KMS-11 (cell line): ENCODE data around the gene SDHA.

Experiments used
- H2AFZ ChIP-seq: fragments of 200-600 bp; sonication (generic); 2 replicates; pipeline ENCODE4 v1.6.1; 2016; ENCODE audit warnings: antibody characterized with exemption, mixed run types, low read depth
- H3K27ac ChIP-seq: fragments of 200-600 bp; sonication (generic); 2 replicates; pipeline ENCODE4 v1.6.1; 2016; ENCODE audit warnings: mild to moderate bottlenecking, mixed run types
- H3K27me3 ChIP-seq: fragments of 200-600 bp; sonication (generic); 2 replicates; pipeline ENCODE4 v1.6.1; 2017; ENCODE audit warnings: mild to moderate bottlenecking, low read depth, mixed run types, moderate library complexity; ENCODE audit not compliant: insufficient read depth
- H3K36me3 ChIP-seq: fragments of 200-600 bp; sonication (generic); 2 replicates; pipeline ENCODE4 v1.6.1; 2017; ENCODE audit warnings: mild to moderate bottlenecking, mixed run types; ENCODE audit not compliant: insufficient read depth
- H3K4me1 ChIP-seq: fragments of 200-600 bp; sonication (generic); 2 replicates; pipeline ENCODE4 v1.6.1; 2016; ENCODE audit warnings: mild to moderate bottlenecking, low read depth, mixed run types; ENCODE audit not compliant: poor library complexity, severe bottlenecking
- H3K4me2 ChIP-seq: fragments of 200-600 bp; sonication (generic); 2 replicates; pipeline ENCODE4 v1.7.0; 2016; ENCODE audit warnings: mild to moderate bottlenecking, mixed run types
- H3K4me3 ChIP-seq: fragments of 200-600 bp; sonication (generic); IDR thresholded peaks from 2 replicates; pipeline ENCODE4 v1.6.1; 2017; ENCODE audit warnings: low read depth, low read length, mixed read lengths; ENCODE audit not compliant: insufficient read depth
- H3K79me2 ChIP-seq: fragments of 200-600 bp; sonication (generic); 2 replicates; pipeline ENCODE4 v1.6.1; 2016; ENCODE audit warnings: low read depth, mixed run types; ENCODE audit not compliant: insufficient read depth
- H3K9ac ChIP-seq: fragments of 200-600 bp; sonication (generic); 2 replicates; pipeline ENCODE4 v1.6.1; 2016; ENCODE audit warnings: mild to moderate bottlenecking, mixed run types
- H4K20me1 ChIP-seq: fragments of 200-600 bp; sonication (generic); 2 replicates; pipeline ENCODE4 v1.6.1; 2016; ENCODE audit warnings: mild to moderate bottlenecking, mixed run types; ENCODE audit not compliant: insufficient read depth
- CTCF ChIP-seq: fragments of 200-600 bp; sonication (generic); conservative IDR thresholded peaks from 2 replicates; pipeline ENCODE4 v1.6.1; 2017; ENCODE audit warnings: low read depth, mild to moderate bottlenecking, antibody characterized with exemption, low read length, moderate library complexity, mixed read lengths

SDHA gene

GRCh38 chr5:171801-172331 is 46.3 kb upstream of the SDHA start:
- Histone ChIP-seq H3K36me3 (no peaks in the 10 kb centered on the region), H3K27ac (no peak overlapping the region), H4K20me1 (no peaks in the 10 kb centered on the region), H3K27me3 (no peaks in the 10 kb centered on the region), H3K4me2 (no peak overlapping the region), H3K9ac (no peak overlapping the region), H3K79me2 (no peaks in the 10 kb centered on the region), H3K4me3 (no peak overlapping the region), H3K4me1 (no peaks in the 10 kb centered on the region), H2AFZ (no peak overlapping the region)
- TF ChIP-seq CTCF, result no peak

GRCh38 chr5:172421-172820 is 45.7 kb upstream of the SDHA start:
- no peak overlapping the region for H3K9ac ChIP-seq
- no peak for TF ChIP-seq CTCF

GRCh38 chr5:172841-173251 is 45.3 kb upstream of the SDHA start:
- Histone ChIP-seq H3K27ac (no peak overlapping the region), H3K4me1 (no peaks in the 10 kb centered on the region), H3K36me3 (no peaks in the 10 kb centered on the region), H2AFZ (no peak overlapping the region), H3K4me3 (no peak overlapping the region), H3K9ac (no peak overlapping the region), H3K4me2 (no peak overlapping the region), H3K79me2 (no peaks in the 10 kb centered on the region), H4K20me1 (no peaks in the 10 kb centered on the region), H3K27me3 (no peaks in the 10 kb centered on the region)
- TF ChIP-seq CTCF, result no peak

More at GRCh38 chr5:172421-172820, 45.7 kb upstream of the SDHA start:
- no peaks in the 10 kb centered on the region for H3K4me1 ChIP-seq
- H3K4me2 ChIP-seq, result no peak overlapping the region
- no peak overlapping the region for H3K4me3 ChIP-seq
- no peaks in the 10 kb centered on the region for H3K27me3 ChIP-seq
- no peaks in the 10 kb centered on the region for H4K20me1 ChIP-seq
- no peak overlapping the region for H3K27ac ChIP-seq
- H3K36me3 ChIP-seq, result no peaks in the 10 kb centered on the region
- H3K79me2 ChIP-seq, result no peaks in the 10 kb centered on the region
- H2AFZ ChIP-seq, result no peak overlapping the region

GRCh38 chr5:173392-174290 is 44.5 kb upstream of the SDHA start:
- H3K4me2 ChIP-seq, result no peak overlapping the region
- H3K9ac ChIP-seq, result no peak overlapping the region
- H2AFZ ChIP-seq, result no peak overlapping the region
- H3K36me3 ChIP-seq, result no peaks in the 10 kb centered on the region
- no peaks in the 10 kb centered on the region for H4K20me1 ChIP-seq
- H3K27ac ChIP-seq, result no peak overlapping the region
- no peaks in the 10 kb centered on the region for H3K4me1 ChIP-seq
- H3K79me2 ChIP-seq, result no peaks in the 10 kb centered on the region
- TF ChIP-seq CTCF, result no peak
- H3K27me3 ChIP-seq, result no peaks in the 10 kb centered on the region
- no peak overlapping the region for H3K4me3 ChIP-seq
